Mucosa of descending colon (tissue), 3 donors: Measurements from ENCODE around the gene MYCN. TPM values are rescaled to one million over a fixed set of nuclear protein-coding genes. Genes with fewer than 3 reads are reported as not detected.
"Not testable (repeated sequence)": the region's sequence is repeated elsewhere in the genome, so short reads cannot be mapped to it uniquely, and the experiment has no call there.

ENCODE experiments used
- ATAC-seq: fragments of 200-7000 bp; cut with Tn5 transposase; one replicate; pipeline ENCODE4 v1.9.1; 2020; ENCODE audit warnings: mild to moderate bottlenecking, moderate library complexity
- DNase-seq, 3 donors: peaks; one replicate each; pipeline ENCODE4 v3.0.0-alpha.2; 2020
- H3K36me3 ChIP-seq: fragments of 200-600 bp; one replicate; pipeline ENCODE4 v1.8.0; 2021; ENCODE audit warnings: low read depth, mild to moderate bottlenecking
- H3K4me1 ChIP-seq: fragments of 200-600 bp; one replicate; pipeline ENCODE4 v1.8.0; 2021; ENCODE audit warnings: low read depth, mild to moderate bottlenecking
- H3K4me3 ChIP-seq: fragments of 200-600 bp; one replicate; pipeline ENCODE4 v1.8.0; 2021; ENCODE audit warnings: mild to moderate bottlenecking
- H3K9me3 ChIP-seq: fragments of 200-600 bp; one replicate; pipeline ENCODE4 v1.8.0; 2021; ENCODE audit warnings: mild to moderate bottlenecking
- CTCF ChIP-seq: fragments of 200-600 bp; IDR thresholded peaks from one replicate; pipeline ENCODE4 v1.8.0; 2022; ENCODE audit warnings: antibody characterized with exemption, mild to moderate bottlenecking
- intact Hi-C, 2 donors: fragments of 100-400 bp; cut with DNase I in 1 of 2; cut with micrococcal nuclease in 1 of 2; formaldehyde crosslinking; loops; one replicate each; pipeline versions ENCODE4 v1.11.0 to v1.11.1; 2022; cut with DNase I, micrococcal nuclease
- total RNA-seq, 3 donors: library from RNA; stranded (reverse); fragmentation: NEBNext Ultra II Directional in 2 of 3; extraction: Animal tissue kit (Norgen Biotek cat#: 25700) in 2 of 3; gene quantifications; one replicate each; pipeline versions ENCODE4 v1.2.1 to v1.2.4, GENCODE V29; 2021 to 2023
- donor health status: DM: no; HTN: no; CAD: no; lungs with moderate emphysema.
- donor health status: DM: no; HTN: no; CAD: no.
- donor health status: DM: no; HTN: yes; CAD: no.

The MYCN gene
- total RNA-seq, 3 donors from 2014 or later, result 0.52 to 1.1 (median 1.1) TPM

GRCh38 chr2:15925819-15926218, 14.5 kb upstream of the MYCN start:
- Histone ChIP-seq H3K4me3 (no peak overlapping the region), H3K36me3 (no peaks in the 10 kb centered on the region), H3K9me3 (no peaks in the 10 kb centered on the region), H3K4me1 (no peaks in the 10 kb centered on the region)
- ATAC-seq (no peak), DNase-seq (no peak)
- intact Hi-C loops, result no loop called here
- no peak for TF ChIP-seq CTCF

DNA sequence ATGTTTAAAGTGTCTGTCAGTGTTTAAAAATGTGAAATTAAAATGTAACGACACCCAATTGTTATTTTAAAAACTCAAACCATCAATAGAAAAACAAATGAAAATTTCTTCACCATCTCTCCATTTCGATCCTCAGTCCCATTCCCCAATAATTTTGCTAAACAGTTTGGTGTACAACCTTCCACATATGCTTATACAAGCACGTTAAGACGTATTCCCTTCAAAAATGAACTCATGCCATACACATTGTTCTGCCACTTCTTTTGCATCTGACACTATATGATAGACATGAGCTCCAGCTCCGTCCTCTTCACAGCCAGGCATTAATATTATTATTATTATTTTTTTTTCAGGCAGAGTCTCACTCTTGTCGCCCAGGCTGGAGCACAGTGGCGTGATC, 14.1 kb upstream of the MYCN start:
- H3K36me3 ChIP-seq, result no peaks in the 10 kb centered on the region
- no peaks in the 10 kb centered on the region for H3K4me1 ChIP-seq
- H3K9me3 ChIP-seq, result no peaks in the 10 kb centered on the region
- no peak for DNase-seq
- H3K4me3 ChIP-seq, result no peak overlapping the region
- TF ChIP-seq CTCF, result no peak
- intact Hi-C loops, result no loop called here
- no peak for ATAC-seq

GRCh38 chr2:15927551-15928218, 12.7 kb upstream of the MYCN start:
- no peaks in the 10 kb centered on the region for H3K4me1 ChIP-seq
- ATAC-seq, result no peak
- intact Hi-C loops, result no loop called here

GRCh38 chr2:15929008-15929407, 11.3 kb upstream of the MYCN start:
- intact Hi-C loops, H3K9me3 ChIP-seq, H3K4me3 ChIP-seq, ATAC-seq, H3K4me1 ChIP-seq, H3K36me3 ChIP-seq, DNase-seq: not testable (repeated sequence)

More at GRCh38 chr2:15927551-15928218, 12.7 kb upstream of the MYCN start:
- no peak for DNase-seq
- Histone ChIP-seq H3K36me3 (no peaks in the 10 kb centered on the region), H3K9me3 (no peaks in the 10 kb centered on the region), H3K4me3 (no peak overlapping the region)
- TF ChIP-seq CTCF, result no peak

- Histone ChIP-seq H3K36me3 (no peaks in the 10 kb centered on the region), H3K4me1 (no peaks in the 10 kb centered on the region), H3K4me3 (no peak overlapping the region), H3K9me3 (no peaks in the 10 kb centered on the region)
- intact Hi-C loops, result loop anchor here in 1 of 2 donors (10.0 kb wide), 1 partner anchor 355 kb away; no protein-coding TSS in a partner anchor
- no peak for DNase-seq
- TF ChIP-seq CTCF, result no peak
- no peak for ATAC-seq
These were observed 10.5 kb upstream of the MYCN start for GRCh38 chr2:15929861-15930260.

GRCh38 chr2:15930589-15931318, 9.6 kb upstream of the MYCN start:
- TF ChIP-seq CTCF, result no peak
- DNase-seq (no peak), ATAC-seq (no peak)
- Histone ChIP-seq H3K4me1 (no peaks in the 10 kb centered on the region), H3K4me3 (no peak overlapping the region), H3K9me3 (no peaks in the 10 kb centered on the region), H3K36me3 (no peaks in the 10 kb centered on the region)
- intact Hi-C loops, result loop anchor here in 1 of 2 donors (10.0 kb wide), 1 partner anchor 354 kb away; no protein-coding TSS in a partner anchor
